GM23338 (cell line): Measurements from ENCODE around the gene KIRREL3. TPM values are rescaled to one million over a fixed set of nuclear protein-coding genes. Genes with fewer than 3 reads are reported as not detected.

Source experiments
- ATAC-seq: fragments of 200-7000 bp; cut with Tn5 transposase; 3 replicates; pipeline ENCODE4 v1.9.1; 2020
- DNase-seq: peaks from one replicate; pipeline ENCODE4 v3.0.0-alpha.2; 2015; ENCODE audit warnings: low spot score
- H2AFZ ChIP-seq: fragments of 200-600 bp; sonication (generic); 2 replicates; pipeline ENCODE4 v1.8.0; 2016; ENCODE audit warnings: antibody characterized with exemption, mild to moderate bottlenecking, moderate library complexity
- H3F3A ChIP-seq: fragments of 200-600 bp; sonication (generic); replicated peaks from 2 replicates; pipeline ENCODE4 v1.8.0; 2017; ENCODE audit warnings: antibody characterized with exemption, mixed run types, low read depth
- H3K27ac ChIP-seq: fragments of 200-600 bp; sonication (generic); 2 replicates; pipeline ENCODE4 v1.6.1; 2016; ENCODE audit warnings: low read depth
- H3K27me3 ChIP-seq: fragments of 200-600 bp; sonication (generic); 2 replicates; pipeline ENCODE4 v1.8.0; 2016; ENCODE audit warnings: mild to moderate bottlenecking, mixed run types, moderate library complexity; ENCODE audit not compliant: insufficient read depth
- H3K36me3 ChIP-seq: fragments of 200-600 bp; sonication (generic); 2 replicates; pipeline ENCODE4 v1.8.0; 2016; ENCODE audit warnings: mild to moderate bottlenecking; ENCODE audit not compliant: insufficient read depth
- H3K4me1 ChIP-seq: fragments of 200-600 bp; sonication (generic); 2 replicates; pipeline ENCODE4 v1.8.0; 2016; ENCODE audit warnings: mild to moderate bottlenecking, moderate library complexity; ENCODE audit not compliant: insufficient read depth
- H3K4me2 ChIP-seq: fragments of 200-600 bp; sonication (generic); 2 replicates; pipeline ENCODE4 v1.7.1; 2017; ENCODE audit warnings: mixed run types
- H3K4me3 ChIP-seq: fragments of 200-600 bp; sonication (generic); 2 replicates; pipeline ENCODE4 v1.6.1; 2016; ENCODE audit warnings: mixed run types
- H3K79me2 ChIP-seq: fragments of 200-600 bp; sonication (generic); replicated peaks from 2 replicates; pipeline ENCODE4 v1.8.0; 2017; ENCODE audit warnings: mild to moderate bottlenecking; ENCODE audit not compliant: insufficient read depth
- H3K9me2 ChIP-seq: fragments of 200-600 bp; sonication (generic); 2 replicates; pipeline ENCODE4 v1.8.0; 2017; ENCODE audit not compliant: insufficient read depth
- H4K20me1 ChIP-seq: fragments of 200-600 bp; sonication (generic); replicated peaks from 2 replicates; pipeline ENCODE4 v1.8.0; 2017; ENCODE audit warnings: mild to moderate bottlenecking; ENCODE audit not compliant: insufficient read depth
- H3K27ac Mint-ChIP-seq: 2 replicates; pipeline ENCODE4 v1.8.0; 2020; ENCODE audit warnings: inconsistent platforms, mild to moderate bottlenecking, moderate library complexity, mixed read lengths
- H3K27me3 Mint-ChIP-seq: 3 replicates; pipeline ENCODE4 v1.8.0; 2022; ENCODE audit warnings: low read depth, mild to moderate bottlenecking, moderate library complexity, mixed read lengths, inconsistent platforms; ENCODE audit not compliant: insufficient read depth, poor library complexity
- H3K36me3 Mint-ChIP-seq: 3 replicates; pipeline ENCODE4 v1.8.0; 2021; ENCODE audit warnings: low read depth, mild to moderate bottlenecking, inconsistent platforms, moderate library complexity, mixed read lengths
- H3K4me1 Mint-ChIP-seq: 3 replicates; pipeline ENCODE4 v1.8.0; 2020; ENCODE audit warnings: mild to moderate bottlenecking, inconsistent platforms, mixed read lengths
- H3K4me3 Mint-ChIP-seq: 3 replicates; pipeline ENCODE4 v1.8.0; 2021; ENCODE audit warnings: moderate library complexity, mild to moderate bottlenecking, inconsistent platforms, mixed read lengths
- H3K9me3 Mint-ChIP-seq: 3 replicates; pipeline ENCODE4 v1.8.0; 2020; ENCODE audit warnings: moderate library complexity, mild to moderate bottlenecking, inconsistent platforms, mixed read lengths
- CREB1 ChIP-seq: fragments of 250-450 bp; sonication (Bioruptor Pico); IDR thresholded peaks from 2 replicates; pipeline ENCODE4 v1.5.0; 2020; ENCODE audit warnings: low read depth, mild to moderate bottlenecking, moderate library complexity
- ETS1 ChIP-seq: IDR thresholded peaks from 2 replicates; pipeline ENCODE4 v1.6.1; 2016; ENCODE audit warnings: antibody characterized with exemption
- EZH2 ChIP-seq: fragments of 200-600 bp; sonication (generic); IDR thresholded peaks from one replicate; pipeline ENCODE4 v1.8.0; 2017; ENCODE audit warnings: antibody characterized with exemption, mild to moderate bottlenecking, low read depth; ENCODE audit not compliant: unreplicated experiment
- EZH2phosphoT487 ChIP-seq: fragments of 200-600 bp; sonication (generic); IDR thresholded peaks from one replicate; pipeline ENCODE4 v1.8.1; 2018; ENCODE audit warnings: antibody characterized with exemption; ENCODE audit not compliant: unreplicated experiment
- JUNB ChIP-seq: IDR thresholded peaks from one replicate; pipeline ENCODE4 v1.6.1; 2016; ENCODE audit warnings: antibody characterized with exemption; ENCODE audit not compliant: unreplicated experiment
- POLR2AphosphoS5 ChIP-seq: IDR thresholded peaks from 2 replicates; pipeline ENCODE4 v1.6.1; 2016; ENCODE audit warnings: antibody characterized with exemption, low read depth
- ZNF114 ChIP-seq: fragments of 250-450 bp; sonication (Bioruptor Pico); IDR thresholded peaks from 2 replicates; pipeline ENCODE4 v1.5.0; 2020; ENCODE audit warnings: mild to moderate bottlenecking, moderate library complexity
- ZNF331 ChIP-seq: fragments of 250-450 bp; sonication (Bioruptor Pico); IDR thresholded peaks from 2 replicates; pipeline ENCODE4 v1.5.0; 2020; ENCODE audit warnings: low read depth, mild to moderate bottlenecking, moderate library complexity
- polyA plus RNA-seq: library from polyadenylated mRNA; unstranded; fragments of >200 nt; fragmentation: Nextera tagmentation; extraction: Ambion mirVana; gene quantifications from 2 replicates; pipeline ENCODE4 v1.2.1, GENCODE V29; 2016
- total RNA-seq: library from RNA; depleted of rRNA; stranded (reverse); fragments of >200 nt; shearing (Covaris generic); gene quantifications from 2 replicates; pipeline ENCODE4 v1.2.3, GENCODE V29; 2014
- TF ChIP-seq, protein P1 (sequence below), 2 experiments: fragments of 200-600 bp in 1 of 2; sonication (generic) in 1 of 2; conservative IDR thresholded peaks; 2 replicates each; pipeline versions ENCODE4 v1.5.1 to v1.6.1; 2016 to 2017; ENCODE audit warnings: antibody characterized with exemption in 2 of 2, low read depth in 2 of 2, mild to moderate bottlenecking in 2 of 2, moderate library complexity in 1 of 2
- TF ChIP-seq, protein P2 (sequence below): fragments of 250-450 bp; sonication (Bioruptor Pico); IDR thresholded peaks from 2 replicates; pipeline ENCODE4 v1.5.0; 2020; ENCODE audit warnings: mild to moderate bottlenecking, moderate library complexity

Gene KIRREL3
- total and polyA plus RNA-seq, 2 experiments from 2014 or later: 0.13 to 1.5 TPM

DNA sequence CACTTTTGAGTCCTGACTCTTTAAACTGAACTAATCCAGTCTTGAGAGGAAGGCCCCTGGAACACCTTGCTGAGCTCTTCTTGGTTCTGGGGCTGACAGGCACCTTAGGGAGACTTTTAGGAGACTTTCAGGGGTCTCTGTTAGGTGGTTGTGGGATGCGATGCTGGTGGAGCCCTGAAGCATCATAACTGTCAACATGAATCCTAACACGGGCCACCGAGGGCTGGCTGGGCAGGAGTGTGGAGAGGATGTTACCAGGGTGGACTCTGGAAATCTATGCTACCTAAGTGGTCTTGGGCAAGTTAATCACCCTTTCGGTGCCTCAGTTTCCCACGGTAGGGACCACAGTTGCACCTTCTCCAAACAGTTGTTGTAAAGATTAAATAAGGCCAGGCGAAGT lies 538.6 kb downstream of the KIRREL3 start (continued):
- TF ChIP-seq, protein P1, sequence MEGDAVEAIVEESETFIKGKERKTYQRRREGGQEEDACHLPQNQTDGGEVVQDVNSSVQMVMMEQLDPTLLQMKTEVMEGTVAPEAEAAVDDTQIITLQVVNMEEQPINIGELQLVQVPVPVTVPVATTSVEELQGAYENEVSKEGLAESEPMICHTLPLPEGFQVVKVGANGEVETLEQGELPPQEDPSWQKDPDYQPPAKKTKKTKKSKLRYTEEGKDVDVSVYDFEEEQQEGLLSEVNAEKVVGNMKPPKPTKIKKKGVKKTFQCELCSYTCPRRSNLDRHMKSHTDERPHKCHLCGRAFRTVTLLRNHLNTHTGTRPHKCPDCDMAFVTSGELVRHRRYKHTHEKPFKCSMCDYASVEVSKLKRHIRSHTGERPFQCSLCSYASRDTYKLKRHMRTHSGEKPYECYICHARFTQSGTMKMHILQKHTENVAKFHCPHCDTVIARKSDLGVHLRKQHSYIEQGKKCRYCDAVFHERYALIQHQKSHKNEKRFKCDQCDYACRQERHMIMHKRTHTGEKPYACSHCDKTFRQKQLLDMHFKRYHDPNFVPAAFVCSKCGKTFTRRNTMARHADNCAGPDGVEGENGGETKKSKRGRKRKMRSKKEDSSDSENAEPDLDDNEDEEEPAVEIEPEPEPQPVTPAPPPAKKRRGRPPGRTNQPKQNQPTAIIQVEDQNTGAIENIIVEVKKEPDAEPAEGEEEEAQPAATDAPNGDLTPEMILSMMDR (conservative IDR thresholded peaks at IDR 0.05; ENCODE audit: low read depth in 2 of 2): no peak
- TF ChIP-seq ETS1: no peak
- TF ChIP-seq ZNF114: no peak
- TF ChIP-seq POLR2AphosphoS5: no peak
- no peak for TF ChIP-seq EZH2phosphoT487

GRCh38 chr11:126461096-126461440 lies 539.5 kb downstream of the KIRREL3 start:
- Histone ChIP-seq H3K4me1 (no peaks in the 10 kb centered on the region), H3K79me2 (no peaks in the 10 kb centered on the region), H3K27ac (no peak overlapping the region), H3K4me3 (no peak overlapping the region), H3K27me3 (no peaks in the 10 kb centered on the region), H2AFZ (no peak overlapping the region), H3K4me2 (no peak overlapping the region), H4K20me1 (no peaks in the 10 kb centered on the region), H3K36me3 (no peaks in the 10 kb centered on the region), H3K9me2 (no peaks in the 10 kb centered on the region), H3F3A (no peaks in the 10 kb centered on the region)
- no peaks in the 10 kb centered on the region for H3K36me3 Mint-ChIP-seq
- DNase-seq (no peak), ATAC-seq (no peak)
- TF ChIP-seq POLR2AphosphoS5: no peak
- H3K9me3 Mint-ChIP-seq: peaks cover 4% of the 10 kb centered on the region
- H3K27ac Mint-ChIP-seq: no peak overlapping the region
- peaks cover 14% of the 10 kb centered on the region for H3K4me1 Mint-ChIP-seq
- H3K27me3 Mint-ChIP-seq: peaks cover 8% of the 10 kb centered on the region
- H3K4me3 Mint-ChIP-seq: no peak overlapping the region

DNA sequence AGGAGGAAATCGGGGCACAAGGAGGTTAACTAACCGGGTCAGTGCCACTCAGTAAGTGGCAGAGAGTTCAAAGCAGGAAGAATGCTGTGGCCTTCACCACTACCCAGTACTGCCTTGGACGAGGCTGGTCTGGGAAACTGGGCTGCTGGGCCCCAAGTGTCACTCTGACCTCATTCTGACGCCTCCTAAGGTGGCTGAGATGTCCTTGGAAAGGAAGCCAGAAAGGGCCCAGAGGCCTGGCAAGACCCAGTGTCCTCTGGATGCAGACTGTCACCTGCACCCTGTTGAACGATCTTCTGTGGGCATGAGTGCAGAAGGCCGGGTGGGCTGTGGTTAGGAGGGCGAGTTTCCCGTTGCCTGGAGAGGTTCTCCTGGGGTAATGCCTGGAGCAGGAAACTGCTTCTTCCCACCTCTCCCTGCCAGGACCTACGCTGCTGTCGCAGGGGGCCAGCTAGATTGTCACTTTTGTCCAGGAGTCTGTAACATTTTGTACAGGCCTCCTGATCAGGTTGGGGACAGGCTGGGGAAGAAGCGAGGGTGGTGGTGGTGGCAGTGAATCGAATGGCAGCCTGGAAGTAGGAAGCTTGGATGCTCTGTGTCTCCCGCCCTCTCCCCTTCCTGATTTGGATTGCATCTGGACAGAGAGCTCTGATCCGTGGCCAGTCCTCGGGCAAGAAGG lies 540.0 kb downstream of the KIRREL3 start:
- peaks cover 4% of the 10 kb centered on the region for H3K9me3 Mint-ChIP-seq
- ATAC-seq: no peak
- H2AFZ ChIP-seq: no peak overlapping the region
- H3K27ac Mint-ChIP-seq: no peak overlapping the region; the same call in 1 of the 2 replicates
- H3F3A ChIP-seq: no peaks in the 10 kb centered on the region
- no peaks in the 10 kb centered on the region for H3K4me1 ChIP-seq
- H3K36me3 Mint-ChIP-seq: no peaks in the 10 kb centered on the region
- no peaks in the 10 kb centered on the region for H3K9me2 ChIP-seq
- H3K27me3 Mint-ChIP-seq: peaks cover 4% of the 10 kb centered on the region
- no peak overlapping the region for H3K4me3 ChIP-seq
- H3K27ac ChIP-seq: no peak overlapping the region
- no peaks in the 10 kb centered on the region for H3K36me3 ChIP-seq
- peaks cover 9% of the 10 kb centered on the region for H3K4me1 Mint-ChIP-seq
- H3K79me2 ChIP-seq: no peaks in the 10 kb centered on the region
- no peak overlapping the region for H3K4me3 Mint-ChIP-seq
- no peak overlapping the region for H3K4me2 ChIP-seq
- DNase-seq: no peak
- no peaks in the 10 kb centered on the region for H4K20me1 ChIP-seq
- no peaks in the 10 kb centered on the region for H3K27me3 ChIP-seq
- TF ChIP-seq ZNF114: no peak
- no peak for TF ChIP-seq POLR2AphosphoS5
- TF ChIP-seq, protein P2, sequence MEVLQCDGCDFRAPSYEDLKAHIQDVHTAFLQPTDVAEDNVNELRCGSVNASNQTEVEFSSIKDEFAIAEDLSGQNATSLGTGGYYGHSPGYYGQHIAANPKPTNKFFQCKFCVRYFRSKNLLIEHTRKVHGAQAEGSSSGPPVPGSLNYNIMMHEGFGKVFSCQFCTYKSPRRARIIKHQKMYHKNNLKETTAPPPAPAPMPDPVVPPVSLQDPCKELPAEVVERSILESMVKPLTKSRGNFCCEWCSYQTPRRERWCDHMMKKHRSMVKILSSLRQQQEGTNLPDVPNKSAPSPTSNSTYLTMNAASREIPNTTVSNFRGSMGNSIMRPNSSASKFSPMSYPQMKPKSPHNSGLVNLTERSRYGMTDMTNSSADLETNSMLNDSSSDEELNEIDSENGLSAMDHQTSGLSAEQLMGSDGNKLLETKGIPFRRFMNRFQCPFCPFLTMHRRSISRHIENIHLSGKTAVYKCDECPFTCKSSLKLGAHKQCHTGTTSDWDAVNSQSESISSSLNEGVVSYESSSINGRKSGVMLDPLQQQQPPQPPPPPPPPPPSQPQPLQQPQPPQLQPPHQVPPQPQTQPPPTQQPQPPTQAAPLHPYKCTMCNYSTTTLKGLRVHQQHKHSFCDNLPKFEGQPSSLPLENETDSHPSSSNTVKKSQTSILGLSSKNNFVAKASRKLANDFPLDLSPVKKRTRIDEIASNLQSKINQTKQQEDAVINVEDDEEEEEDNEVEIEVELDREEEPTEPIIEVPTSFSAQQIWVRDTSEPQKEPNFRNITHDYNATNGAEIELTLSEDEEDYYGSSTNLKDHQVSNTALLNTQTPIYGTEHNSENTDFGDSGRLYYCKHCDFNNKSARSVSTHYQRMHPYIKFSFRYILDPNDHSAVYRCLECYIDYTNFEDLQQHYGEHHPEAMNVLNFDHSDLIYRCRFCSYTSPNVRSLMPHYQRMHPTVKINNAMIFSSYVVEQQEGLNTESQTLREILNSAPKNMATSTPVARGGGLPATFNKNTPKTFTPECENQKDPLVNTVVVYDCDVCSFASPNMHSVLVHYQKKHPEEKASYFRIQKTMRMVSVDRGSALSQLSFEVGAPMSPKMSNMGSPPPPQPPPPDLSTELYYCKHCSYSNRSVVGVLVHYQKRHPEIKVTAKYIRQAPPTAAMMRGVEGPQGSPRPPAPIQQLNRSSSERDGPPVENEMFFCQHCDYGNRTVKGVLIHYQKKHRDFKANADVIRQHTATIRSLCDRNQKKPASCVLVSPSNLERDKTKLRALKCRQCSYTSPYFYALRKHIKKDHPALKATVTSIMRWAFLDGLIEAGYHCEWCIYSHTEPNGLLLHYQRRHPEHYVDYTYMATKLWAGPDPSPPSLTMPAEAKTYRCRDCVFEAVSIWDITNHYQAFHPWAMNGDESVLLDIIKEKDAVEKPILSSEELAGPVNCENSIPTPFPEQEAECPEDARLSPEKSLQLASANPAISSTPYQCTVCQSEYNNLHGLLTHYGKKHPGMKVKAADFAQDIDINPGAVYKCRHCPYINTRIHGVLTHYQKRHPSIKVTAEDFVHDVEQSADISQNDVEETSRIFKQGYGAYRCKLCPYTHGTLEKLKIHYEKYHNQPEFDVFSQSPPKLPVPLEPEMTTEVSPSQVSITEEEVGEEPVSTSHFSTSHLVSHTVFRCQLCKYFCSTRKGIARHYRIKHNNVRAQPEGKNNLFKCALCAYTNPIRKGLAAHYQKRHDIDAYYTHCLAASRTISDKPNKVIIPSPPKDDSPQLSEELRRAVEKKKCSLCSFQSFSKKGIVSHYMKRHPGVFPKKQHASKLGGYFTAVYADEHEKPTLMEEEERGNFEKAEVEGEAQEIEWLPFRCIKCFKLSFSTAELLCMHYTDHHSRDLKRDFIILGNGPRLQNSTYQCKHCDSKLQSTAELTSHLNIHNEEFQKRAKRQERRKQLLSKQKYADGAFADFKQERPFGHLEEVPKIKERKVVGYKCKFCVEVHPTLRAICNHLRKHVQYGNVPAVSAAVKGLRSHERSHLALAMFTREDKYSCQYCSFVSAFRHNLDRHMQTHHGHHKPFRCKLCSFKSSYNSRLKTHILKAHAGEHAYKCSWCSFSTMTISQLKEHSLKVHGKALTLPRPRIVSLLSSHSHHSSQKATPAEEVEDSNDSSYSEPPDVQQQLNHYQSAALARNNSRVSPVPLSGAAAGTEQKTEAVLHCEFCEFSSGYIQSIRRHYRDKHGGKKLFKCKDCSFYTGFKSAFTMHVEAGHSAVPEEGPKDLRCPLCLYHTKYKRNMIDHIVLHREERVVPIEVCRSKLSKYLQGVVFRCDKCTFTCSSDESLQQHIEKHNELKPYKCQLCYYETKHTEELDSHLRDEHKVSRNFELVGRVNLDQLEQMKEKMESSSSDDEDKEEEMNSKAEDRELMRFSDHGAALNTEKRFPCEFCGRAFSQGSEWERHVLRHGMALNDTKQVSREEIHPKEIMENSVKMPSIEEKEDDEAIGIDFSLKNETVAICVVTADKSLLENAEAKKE (CRISPR knock-in tag): no peak
- no peak for TF ChIP-seq EZH2
- no peak for TF ChIP-seq ZNF331 (CRISPR knock-in tag)
- TF ChIP-seq CREB1: no peak
- TF ChIP-seq JUNB: no peak
- no peak for TF ChIP-seq ETS1
